ENCODE results near the gene LRIT1. TPM values are rescaled to one million over a fixed set of nuclear protein-coding genes. Genes with fewer than 3 reads are reported as not detected.

The LRIT1 gene
- total and polyA plus RNA-seq, 2 of the 8 experiments (the other 6 are each of a cell fraction or from before 2014, with no cell fraction given): 0.03 TPM; not detected in 1

DNA sequence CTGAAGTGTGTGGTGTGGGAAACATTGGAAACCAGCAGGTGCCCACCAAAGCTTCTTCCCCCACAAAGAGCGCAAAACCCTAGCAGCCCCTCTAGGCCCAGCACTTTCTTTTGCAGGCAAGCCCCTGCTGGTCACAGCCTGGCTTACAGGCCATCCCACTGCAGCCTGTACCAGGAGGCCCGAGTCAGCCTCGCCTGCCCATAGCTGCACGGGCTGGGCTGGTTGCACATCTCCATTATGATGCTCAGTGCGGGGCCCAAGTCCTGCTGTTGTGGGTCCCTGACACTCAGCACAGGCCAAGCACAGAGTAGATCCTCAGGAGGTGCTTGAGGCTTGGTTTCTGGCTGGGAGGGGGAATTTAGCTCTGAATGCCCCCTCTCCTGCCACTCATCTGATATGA, 39.0 kb downstream of the LRIT1 start:
- no peak overlapping the region for H2AK5ac ChIP-seq (ENCODE audit: low read depth, low read length)
- H3K79me1 ChIP-seq (ENCODE audit: low read depth, low read length): no peaks in the 10 kb centered on the region
- ChIA-PET POLR2A (ENCODE audit: partially characterized antibody) (interaction anchor here (0.9 kb wide), 1 partner anchor 47 kb away, joined by 4 read pairs; no protein-coding TSS in a partner anchor), CTCF (ENCODE audit: partially characterized antibody) (interaction anchor here (1.1 to 10.8 kb wide), 21 partner anchors 10 to 338 kb away, joined by 3 to 248 read pairs (median 8); partner anchors contain the start of genes CDHR1 and GHITM)
- no peak overlapping the region for H3K23ac ChIP-seq (ENCODE audit: insufficient read length)
- no peak overlapping the region for H2BK12ac ChIP-seq (ENCODE audit: low read depth, low read length)
- no peak overlapping the region for H3K56ac ChIP-seq (replicated peaks; ENCODE audit: insufficient read length, low read depth, low read length)
- WGBS, 2 experiments (ENCODE audit: extremely low coverage in 1 of 2, insufficient coverage in 1 of 2, insufficient read length in 1 of 2, insufficient replicate concordance in 2 of 2, low coverage in 1 of 2, low lambda C conversion rate in 2 of 2, missing lambda C conversion rate in 1 of 2): 90% methylated on average over 5 of the region's 5 CpGs; no CpG with 5 or more reads in 1 of the 2 experiments
- no peak overlapping the region for H3K27ac ChIP-seq (ENCODE audit: low read depth, low read length)
- DNase-seq (ENCODE audit: low read depth in 1 of 2, low spot score in 2 of 2): no peak
- no peak overlapping the region for H4K5ac ChIP-seq (ENCODE audit: insufficient read length, low read depth, low read length)
- H3K27me3 ChIP-seq (replicated peaks in 1 of 4; ENCODE audit: control insufficient read depth in 3 of 4, extremely low read depth in 1 of 4, insufficient read depth in 3 of 4, low read length in 3 of 4): no peaks in the 10 kb centered on the region
- TF ChIP-seq SP1 (IDR thresholded peaks at IDR 0.05; ENCODE audit: low read depth, low read length) (no peak), RAD21 (IDR thresholded peaks at IDR 0.05 in 1 of 2, conservative IDR thresholded peaks at IDR 0.05 in 1 of 2; ENCODE audit: low read depth in 2 of 2, low read length in 2 of 2) (peak in 1 of 2 experiments; percentile 4; a peak in 1 of 4 replicates)
- TF ChIP-seq, protein P1, sequence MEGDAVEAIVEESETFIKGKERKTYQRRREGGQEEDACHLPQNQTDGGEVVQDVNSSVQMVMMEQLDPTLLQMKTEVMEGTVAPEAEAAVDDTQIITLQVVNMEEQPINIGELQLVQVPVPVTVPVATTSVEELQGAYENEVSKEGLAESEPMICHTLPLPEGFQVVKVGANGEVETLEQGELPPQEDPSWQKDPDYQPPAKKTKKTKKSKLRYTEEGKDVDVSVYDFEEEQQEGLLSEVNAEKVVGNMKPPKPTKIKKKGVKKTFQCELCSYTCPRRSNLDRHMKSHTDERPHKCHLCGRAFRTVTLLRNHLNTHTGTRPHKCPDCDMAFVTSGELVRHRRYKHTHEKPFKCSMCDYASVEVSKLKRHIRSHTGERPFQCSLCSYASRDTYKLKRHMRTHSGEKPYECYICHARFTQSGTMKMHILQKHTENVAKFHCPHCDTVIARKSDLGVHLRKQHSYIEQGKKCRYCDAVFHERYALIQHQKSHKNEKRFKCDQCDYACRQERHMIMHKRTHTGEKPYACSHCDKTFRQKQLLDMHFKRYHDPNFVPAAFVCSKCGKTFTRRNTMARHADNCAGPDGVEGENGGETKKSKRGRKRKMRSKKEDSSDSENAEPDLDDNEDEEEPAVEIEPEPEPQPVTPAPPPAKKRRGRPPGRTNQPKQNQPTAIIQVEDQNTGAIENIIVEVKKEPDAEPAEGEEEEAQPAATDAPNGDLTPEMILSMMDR (IDR thresholded peaks at IDR 0.05; ENCODE audit: control extremely low read depth in 1 of 3, insufficient read depth in 1 of 3, low read depth in 1 of 3, low read length in 3 of 3): peak in 2 of 3 experiments; percentile 27 to 29; a peak in 2 of 4 replicates
- no peaks in the 10 kb centered on the region for H3K79me2 ChIP-seq (ENCODE audit: control insufficient read depth in 1 of 2, insufficient read depth in 2 of 2, low read length in 2 of 2)
- FAIRE-seq: no peak
- no peak overlapping the region for H4K91ac ChIP-seq (replicated peaks; ENCODE audit: insufficient read length, low read length)
- H2BK5ac ChIP-seq (ENCODE audit: low read depth, low read length): no peak overlapping the region
- no peak overlapping the region for H4K8ac ChIP-seq (ENCODE audit: extremely low read depth, insufficient read depth, low read length)
- H3K4me2 ChIP-seq (ENCODE audit: insufficient read depth in 1 of 2, low read depth in 2 of 2, low read length in 2 of 2): no peak overlapping the region
- H2BK120ac ChIP-seq (replicated peaks; ENCODE audit: low read depth, low read length): no peak overlapping the region
- H2BK15ac ChIP-seq (ENCODE audit: low read length): no peak overlapping the region
- H2AFZ ChIP-seq (ENCODE audit: low read length): no peak overlapping the region
- no peaks in the 10 kb centered on the region for H3K23me2 ChIP-seq (ENCODE audit: low read depth, low read length)
- H4K20me1 ChIP-seq (replicated peaks in 1 of 2; ENCODE audit: control insufficient read depth in 1 of 2, insufficient read depth in 2 of 2, low read length in 2 of 2): peaks cover 0 to 6% of the 10 kb centered on the region in 2 experiments
- no peaks in the 10 kb centered on the region for H3K9me3 ChIP-seq (ENCODE audit: insufficient read depth in 2 of 2, low read depth in 1 of 2, low read length in 1 of 2)
- no peak overlapping the region for H3K18ac ChIP-seq (ENCODE audit: extremely low read depth, low read length)
- no peaks in the 10 kb centered on the region for H3K36me3 ChIP-seq (ENCODE audit: control insufficient read depth in 2 of 4, insufficient read depth in 4 of 4, low read length in 3 of 4)
- no peak overlapping the region for H3K4ac ChIP-seq (replicated peaks; ENCODE audit: insufficient read length, low read depth, low read length)
- H3K14ac ChIP-seq (ENCODE audit: insufficient read length): no peak overlapping the region
- H3K4me1 ChIP-seq (replicated peaks in 1 of 4; ENCODE audit: control insufficient read depth in 3 of 4, insufficient read depth in 4 of 4, low read length in 3 of 4): no peaks in the 10 kb centered on the region
- no peak overlapping the region for H3K4me3 ChIP-seq (ENCODE audit: extremely low read depth in 1 of 4, insufficient read depth in 2 of 4, low read depth in 3 of 4, low read length in 4 of 4)
- H3K9ac ChIP-seq (replicated peaks in 1 of 4; ENCODE audit: extremely low read depth in 1 of 4, low read depth in 3 of 4, low read length in 3 of 4): no peak overlapping the region
- H2BK20ac ChIP-seq (ENCODE audit: low read length): no peak overlapping the region
